Measurements from ENCODE around the gene ELAVL2.

Gene ELAVL2

DNA sequence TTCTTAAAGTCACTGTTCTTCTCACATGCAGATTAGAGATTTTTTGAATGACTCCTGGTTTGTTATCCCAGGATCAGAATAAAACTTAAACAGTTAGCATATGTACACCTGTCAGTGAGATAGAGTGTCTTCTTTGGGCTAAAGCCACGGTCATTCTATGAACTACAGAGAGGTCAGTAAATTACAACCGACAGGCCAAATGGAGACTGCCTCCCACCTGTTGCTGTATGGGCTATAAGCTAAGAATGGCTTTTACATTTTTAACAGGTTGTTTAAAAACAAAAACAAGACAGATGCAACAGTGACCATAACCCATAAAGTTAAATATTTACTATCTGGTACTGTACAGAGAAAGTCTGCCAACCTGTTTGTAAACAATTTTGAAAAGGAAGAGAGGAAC lies 125.7 kb downstream of the ELAVL2 start:
- no peaks in the 10 kb centered on the region for H3K36me3 ChIP-seq (ENCODE audit: control insufficient read depth in 1 of 2, insufficient read depth in 2 of 2, low read length in 2 of 2)
- H3K27ac ChIP-seq (ENCODE audit: low read length): no peak overlapping the region
- H3K4me1 ChIP-seq (ENCODE audit: control insufficient read depth in 1 of 2, insufficient read depth in 2 of 2, low read length in 2 of 2): no peaks in the 10 kb centered on the region
- no peak overlapping the region for H3K4me3 ChIP-seq (ENCODE audit: low read depth in 1 of 2, low read length in 2 of 2)
- no peaks in the 10 kb centered on the region for H3K9me3 ChIP-seq (ENCODE audit: control insufficient read depth in 1 of 2, low read length in 2 of 2)
- H3K27me3 ChIP-seq (ENCODE audit: low read depth, low read length): no peaks in the 10 kb centered on the region

DNA sequence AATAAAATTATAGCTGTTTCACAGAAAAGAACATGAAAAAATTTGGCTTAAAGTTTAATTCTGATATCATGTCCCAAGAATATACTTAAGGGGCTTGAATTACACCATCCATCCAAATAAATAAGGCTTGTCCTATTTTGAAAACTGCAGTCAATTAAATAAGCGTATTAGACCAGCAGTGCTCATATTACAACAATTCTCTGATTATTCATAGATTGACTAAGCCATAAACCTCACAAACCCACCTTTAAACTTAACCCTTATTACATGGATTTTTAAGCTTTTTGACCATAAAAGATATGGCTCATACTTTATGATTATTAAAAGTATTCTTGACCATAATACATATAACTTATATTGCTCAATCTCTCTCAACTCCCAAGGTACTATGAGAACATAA lies 127.9 kb downstream of the ELAVL2 start:
- Histone ChIP-seq H3K4me1 (ENCODE audit: control insufficient read depth in 1 of 2, insufficient read depth in 2 of 2, low read length in 2 of 2) (no peaks in the 10 kb centered on the region), H3K4me3 (ENCODE audit: low read depth in 1 of 2, low read length in 2 of 2) (no peak overlapping the region), H3K9me3 (ENCODE audit: control insufficient read depth in 1 of 2, low read length in 2 of 2) (no peaks in the 10 kb centered on the region), H3K27ac (ENCODE audit: low read length) (no peak overlapping the region), H3K36me3 (ENCODE audit: control insufficient read depth in 1 of 2, insufficient read depth in 2 of 2, low read length in 2 of 2) (no peaks in the 10 kb centered on the region), H3K27me3 (ENCODE audit: low read depth, low read length) (no peaks in the 10 kb centered on the region)

DNA sequence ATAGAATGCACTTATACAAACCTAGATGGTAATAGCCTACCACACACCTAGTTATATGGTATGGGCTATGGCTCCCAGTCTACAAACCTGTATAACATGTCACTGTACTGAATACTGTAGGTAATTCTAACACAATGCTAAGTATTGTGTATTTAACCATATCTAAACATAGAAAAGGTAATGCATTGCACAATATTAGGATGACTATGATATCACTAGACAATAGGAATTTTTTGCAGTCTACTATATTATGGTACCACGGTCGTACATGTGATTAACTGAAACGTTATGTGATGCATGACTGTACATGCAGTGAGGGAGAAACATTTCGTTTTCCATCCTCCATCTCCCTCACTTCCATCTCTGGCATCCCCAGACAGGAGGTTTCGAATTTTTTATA lies 130.5 kb downstream of the ELAVL2 start:
- Histone ChIP-seq H3K36me3 (ENCODE audit: control insufficient read depth in 1 of 2, insufficient read depth in 2 of 2, low read length in 2 of 2) (no peaks in the 10 kb centered on the region), H3K4me3 (ENCODE audit: low read depth in 1 of 2, low read length in 2 of 2) (no peak overlapping the region), H3K9me3 (ENCODE audit: control insufficient read depth in 1 of 2, low read length in 2 of 2) (no peaks in the 10 kb centered on the region), H3K27me3 (ENCODE audit: low read depth, low read length) (no peaks in the 10 kb centered on the region), H3K27ac (ENCODE audit: low read length) (no peak overlapping the region), H3K4me1 (ENCODE audit: control insufficient read depth in 1 of 2, insufficient read depth in 2 of 2, low read length in 2 of 2) (no peaks in the 10 kb centered on the region)

DNA sequence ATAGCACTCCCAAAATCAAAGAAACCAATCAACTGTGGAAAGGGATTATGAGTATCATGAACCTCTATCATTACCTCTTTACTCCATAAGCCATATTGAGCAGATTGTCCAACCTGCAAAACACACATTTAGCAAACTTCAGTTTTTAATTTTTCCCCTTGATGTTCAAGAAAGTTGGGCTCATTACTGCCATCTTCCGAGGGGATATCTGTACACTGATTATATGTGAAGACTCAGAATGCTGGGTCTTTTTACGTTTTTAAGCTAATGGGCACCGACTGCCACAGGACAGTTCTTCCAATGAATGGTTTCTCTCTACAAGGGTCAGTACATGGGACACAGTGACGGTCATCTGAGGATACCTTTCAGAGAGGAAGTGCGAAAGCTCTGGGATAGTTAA lies 132.7 kb downstream of the ELAVL2 start:
- Histone ChIP-seq H3K9me3 (ENCODE audit: control insufficient read depth in 1 of 2, low read length in 2 of 2) (no peaks in the 10 kb centered on the region), H3K27ac (ENCODE audit: low read length) (no peak overlapping the region), H3K27me3 (ENCODE audit: low read depth, low read length) (no peaks in the 10 kb centered on the region), H3K4me3 (ENCODE audit: low read depth in 1 of 2, low read length in 2 of 2) (no peak overlapping the region), H3K4me1 (ENCODE audit: control insufficient read depth in 1 of 2, insufficient read depth in 2 of 2, low read length in 2 of 2) (no peaks in the 10 kb centered on the region), H3K36me3 (ENCODE audit: control insufficient read depth in 1 of 2, insufficient read depth in 2 of 2, low read length in 2 of 2) (no peaks in the 10 kb centered on the region)

DNA sequence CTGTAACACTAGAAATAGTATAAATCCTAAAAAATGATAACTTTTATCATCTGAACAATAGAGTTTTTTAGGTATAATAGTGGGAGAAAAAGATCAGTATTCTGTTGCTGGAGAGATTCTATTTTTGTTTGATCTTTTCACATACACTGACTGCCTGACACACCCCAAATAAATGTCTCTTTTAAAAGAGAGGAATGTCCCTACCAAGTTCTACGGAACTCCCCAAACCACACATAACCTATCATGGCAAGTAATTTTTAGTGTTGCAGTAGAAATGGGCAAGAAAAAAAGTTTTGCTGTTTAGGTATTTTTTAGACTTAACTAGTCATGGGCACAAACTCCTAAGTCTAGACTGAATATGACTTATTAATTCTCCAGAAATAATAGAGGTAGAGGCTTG lies 139.1 kb downstream of the ELAVL2 start:
- no peak overlapping the region for H3K27ac ChIP-seq (ENCODE audit: low read length)
- H3K4me1 ChIP-seq (ENCODE audit: control insufficient read depth in 1 of 2, insufficient read depth in 2 of 2, low read length in 2 of 2): no peaks in the 10 kb centered on the region
- no peak overlapping the region for H3K4me3 ChIP-seq (ENCODE audit: low read depth in 1 of 2, low read length in 2 of 2)
- H3K36me3 ChIP-seq (ENCODE audit: control insufficient read depth in 1 of 2, insufficient read depth in 2 of 2, low read length in 2 of 2): no peaks in the 10 kb centered on the region
- no peaks in the 10 kb centered on the region for H3K9me3 ChIP-seq (ENCODE audit: control insufficient read depth in 1 of 2, low read length in 2 of 2)
- no peaks in the 10 kb centered on the region for H3K27me3 ChIP-seq (ENCODE audit: low read depth, low read length)

DNA sequence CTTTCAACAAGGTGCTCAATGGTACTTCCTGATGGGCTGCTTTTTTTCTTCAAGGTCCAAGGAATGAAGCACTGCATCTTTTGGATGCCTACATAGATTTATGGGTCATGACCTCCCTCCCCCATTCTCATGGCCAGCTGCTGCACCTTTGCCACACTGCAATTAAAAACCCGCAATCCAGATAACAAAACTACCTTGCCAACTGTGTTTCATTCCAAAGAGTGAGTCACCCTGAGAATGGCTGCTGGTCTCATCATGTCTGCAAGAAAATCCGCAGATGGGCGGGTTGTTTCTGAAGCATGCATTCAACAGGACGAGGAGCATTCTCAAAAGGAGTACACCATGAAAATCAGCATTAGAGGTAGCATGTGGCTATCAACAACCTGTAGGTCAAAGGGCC lies 139.8 kb downstream of the ELAVL2 start:
- Histone ChIP-seq H3K27ac (ENCODE audit: low read length) (no peak overlapping the region), H3K27me3 (ENCODE audit: low read depth, low read length) (no peaks in the 10 kb centered on the region), H3K4me3 (ENCODE audit: low read depth in 1 of 2, low read length in 2 of 2) (no peak overlapping the region), H3K9me3 (ENCODE audit: control insufficient read depth in 1 of 2, low read length in 2 of 2) (no peaks in the 10 kb centered on the region), H3K36me3 (ENCODE audit: control insufficient read depth in 1 of 2, insufficient read depth in 2 of 2, low read length in 2 of 2) (no peaks in the 10 kb centered on the region), H3K4me1 (ENCODE audit: control insufficient read depth in 1 of 2, insufficient read depth in 2 of 2, low read length in 2 of 2) (no peaks in the 10 kb centered on the region)

DNA sequence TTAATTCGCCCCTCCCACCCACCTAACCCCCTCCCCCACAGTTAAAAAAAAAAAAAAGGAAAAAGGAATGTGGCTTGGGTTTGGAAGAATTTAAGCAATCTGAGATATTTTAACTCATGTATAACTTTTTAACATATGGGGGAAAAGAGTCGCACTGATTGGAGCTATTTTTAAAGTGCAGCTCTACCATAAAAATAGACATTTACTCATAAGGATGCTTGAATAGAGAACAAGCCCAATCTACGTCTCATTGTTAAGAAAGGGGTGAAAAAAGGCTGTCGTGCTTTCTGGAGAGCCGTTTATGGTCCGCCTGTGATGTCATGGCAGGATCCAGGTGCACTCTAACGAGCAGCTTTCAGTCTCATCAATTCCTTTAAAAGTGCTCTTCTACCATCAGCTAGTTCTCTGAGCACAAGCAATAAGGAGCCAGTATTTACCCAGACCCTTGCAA lies 142.4 kb downstream of the ELAVL2 start:
- H3K36me3 ChIP-seq (ENCODE audit: control insufficient read depth in 1 of 2, insufficient read depth in 2 of 2, low read length in 2 of 2): no peaks in the 10 kb centered on the region
- no peak overlapping the region for H3K27ac ChIP-seq (ENCODE audit: low read length)
- H3K27me3 ChIP-seq (ENCODE audit: low read depth, low read length): no peaks in the 10 kb centered on the region
- H3K4me3 ChIP-seq (ENCODE audit: low read depth in 1 of 2, low read length in 2 of 2): no peak overlapping the region
- no peaks in the 10 kb centered on the region for H3K9me3 ChIP-seq (ENCODE audit: control insufficient read depth in 1 of 2, low read length in 2 of 2)
- no peaks in the 10 kb centered on the region for H3K4me1 ChIP-seq (ENCODE audit: control insufficient read depth in 1 of 2, insufficient read depth in 2 of 2, low read length in 2 of 2)

DNA sequence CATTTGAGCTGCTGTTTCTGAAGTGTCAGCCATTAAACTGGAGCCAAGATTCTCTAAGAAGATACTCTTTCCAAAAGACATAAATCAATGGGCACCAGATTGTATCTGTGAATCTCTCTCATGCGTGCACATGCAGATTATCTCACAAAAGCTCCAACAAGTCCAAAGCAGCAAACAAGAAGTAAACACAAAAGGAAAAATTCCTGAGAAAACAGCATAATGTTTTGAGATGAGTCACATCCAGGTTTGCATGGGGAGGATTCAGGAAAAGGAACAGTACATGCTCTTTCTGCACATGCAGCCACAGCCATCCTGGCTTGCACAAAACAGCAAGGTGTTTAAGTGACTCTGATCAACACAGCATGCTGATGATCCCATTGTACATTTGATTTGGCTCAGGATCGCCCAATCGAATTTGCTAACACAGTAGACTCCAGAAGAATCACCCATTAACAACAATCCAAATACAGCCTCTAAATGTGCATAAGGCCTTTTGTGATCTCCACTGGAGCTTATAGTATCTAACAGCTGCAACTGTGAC lies 143.1 kb downstream of the ELAVL2 start:
- Histone ChIP-seq H3K4me3 (ENCODE audit: low read depth in 1 of 2, low read length in 2 of 2) (no peak overlapping the region), H3K36me3 (ENCODE audit: control insufficient read depth in 1 of 2, insufficient read depth in 2 of 2, low read length in 2 of 2) (no peaks in the 10 kb centered on the region), H3K4me1 (ENCODE audit: control insufficient read depth in 1 of 2, insufficient read depth in 2 of 2, low read length in 2 of 2) (no peaks in the 10 kb centered on the region), H3K9me3 (ENCODE audit: control insufficient read depth in 1 of 2, low read length in 2 of 2) (no peaks in the 10 kb centered on the region), H3K27me3 (ENCODE audit: low read depth, low read length) (no peaks in the 10 kb centered on the region), H3K27ac (ENCODE audit: low read length) (no peak overlapping the region)

DNA sequence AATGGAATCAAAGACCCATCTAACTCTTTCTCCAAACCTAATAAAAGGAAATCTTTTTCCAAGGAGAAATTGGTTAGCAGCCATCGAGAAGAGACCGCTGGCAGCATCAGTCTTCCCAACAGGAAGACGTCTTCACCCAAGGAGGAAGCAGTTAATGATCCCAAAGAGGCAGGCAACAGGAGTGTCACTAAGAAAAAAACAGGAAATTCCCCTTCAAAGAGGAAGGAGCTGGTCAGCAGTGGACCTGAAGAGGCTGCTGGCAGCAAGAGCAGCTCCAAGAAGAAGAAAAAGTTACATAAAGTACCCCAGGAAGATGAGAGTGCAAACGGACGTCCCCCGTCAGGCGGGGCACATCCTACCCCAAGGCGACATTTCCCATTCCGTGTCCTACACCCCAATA lies 143.7 kb downstream of the ELAVL2 start:
- no peak overlapping the region for H3K27ac ChIP-seq (ENCODE audit: low read length)
- no peaks in the 10 kb centered on the region for H3K36me3 ChIP-seq (ENCODE audit: control insufficient read depth in 1 of 2, insufficient read depth in 2 of 2, low read length in 2 of 2)
- H3K9me3 ChIP-seq (ENCODE audit: control insufficient read depth in 1 of 2, low read length in 2 of 2): no peaks in the 10 kb centered on the region
- H3K27me3 ChIP-seq (ENCODE audit: low read depth, low read length): no peaks in the 10 kb centered on the region
- no peaks in the 10 kb centered on the region for H3K4me1 ChIP-seq (ENCODE audit: control insufficient read depth in 1 of 2, insufficient read depth in 2 of 2, low read length in 2 of 2)
- H3K4me3 ChIP-seq (ENCODE audit: low read depth in 1 of 2, low read length in 2 of 2): no peak overlapping the region

DNA sequence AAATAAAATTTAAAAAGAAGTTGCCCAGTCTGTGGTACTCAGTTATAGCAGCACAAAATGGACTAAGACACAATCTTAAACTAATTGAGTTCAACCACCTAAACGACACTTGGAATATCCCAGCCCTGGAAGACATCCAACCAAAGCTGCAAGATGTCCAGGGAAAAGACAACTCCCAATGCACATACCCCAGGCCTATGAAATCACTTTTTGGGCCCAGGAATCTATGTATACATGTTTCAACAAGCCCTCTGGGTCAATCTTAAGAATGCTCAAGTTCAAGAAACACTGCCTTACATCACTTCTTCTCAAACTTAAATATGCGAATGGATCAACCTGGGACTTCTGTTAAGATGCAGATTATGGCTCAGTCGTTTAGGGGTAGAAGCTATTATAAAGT lies 148.6 kb downstream of the ELAVL2 start:
- no peaks in the 10 kb centered on the region for H3K4me1 ChIP-seq (ENCODE audit: control insufficient read depth in 1 of 2, insufficient read depth in 2 of 2, low read length in 2 of 2)
- H3K27me3 ChIP-seq (ENCODE audit: low read depth, low read length): no peaks in the 10 kb centered on the region
- no peak overlapping the region for H3K4me3 ChIP-seq (ENCODE audit: low read depth in 1 of 2, low read length in 2 of 2)
- H3K36me3 ChIP-seq (ENCODE audit: control insufficient read depth in 1 of 2, insufficient read depth in 2 of 2, low read length in 2 of 2): no peaks in the 10 kb centered on the region
- H3K9me3 ChIP-seq (ENCODE audit: control insufficient read depth in 1 of 2, low read length in 2 of 2): no peaks in the 10 kb centered on the region
- no peak overlapping the region for H3K27ac ChIP-seq (ENCODE audit: low read length)

DNA sequence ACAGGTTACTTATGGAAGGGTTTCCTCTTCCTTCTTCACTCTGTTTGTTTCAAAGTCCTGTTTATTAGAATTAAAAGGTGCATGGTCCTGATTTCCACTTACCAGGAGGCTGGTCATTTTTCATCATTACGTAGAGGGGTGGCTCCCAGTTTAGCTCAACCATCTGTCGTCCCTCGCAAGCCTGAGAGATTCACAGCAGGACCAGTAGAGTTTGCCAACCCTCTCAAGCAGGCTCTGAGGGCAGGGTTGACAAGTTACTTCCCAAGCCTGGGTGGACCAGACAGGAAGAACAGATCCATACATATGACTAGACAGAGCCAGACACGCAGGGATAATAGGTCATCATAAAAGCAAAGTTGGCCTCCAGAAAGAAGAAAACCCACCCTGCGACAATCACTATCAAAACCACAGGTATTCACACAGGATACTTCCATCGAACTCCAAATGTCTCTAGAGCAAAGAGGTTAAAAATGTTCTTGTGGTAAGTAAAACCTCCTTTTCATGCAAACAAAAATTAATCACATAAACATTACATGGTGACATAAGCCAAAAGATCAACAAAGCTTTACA lies 151.9 kb downstream of the ELAVL2 start:
- no peaks in the 10 kb centered on the region for H3K4me1 ChIP-seq (ENCODE audit: control insufficient read depth in 1 of 2, insufficient read depth in 2 of 2, low read length in 2 of 2)

DNA sequence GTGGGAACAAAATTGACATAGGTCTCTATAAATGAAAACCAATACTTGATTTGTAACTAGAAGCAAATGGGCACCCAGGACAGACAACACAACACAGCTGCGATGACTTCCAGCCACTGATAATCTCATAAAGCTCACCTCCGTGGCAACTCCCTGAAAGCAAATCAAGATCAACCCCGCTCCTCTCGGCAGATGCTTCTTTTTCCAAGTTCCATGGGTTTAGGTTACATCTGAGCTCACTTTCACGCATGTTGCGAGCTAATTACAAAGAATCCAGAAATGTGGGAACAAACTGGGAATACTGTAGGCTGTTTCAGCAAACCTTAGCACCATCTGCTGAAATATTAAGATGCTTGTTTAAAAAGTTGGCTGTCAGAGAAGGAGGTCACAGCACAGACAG lies 153.9 kb downstream of the ELAVL2 start:
- Histone ChIP-seq H3K27ac (ENCODE audit: low read length) (no peak overlapping the region), H3K9me3 (ENCODE audit: control insufficient read depth in 1 of 2, low read length in 2 of 2) (no peaks in the 10 kb centered on the region), H3K4me1 (ENCODE audit: control insufficient read depth in 1 of 2, insufficient read depth in 2 of 2, low read length in 2 of 2) (no peaks in the 10 kb centered on the region), H3K4me3 (ENCODE audit: low read depth in 1 of 2, low read length in 2 of 2) (no peak overlapping the region), H3K27me3 (ENCODE audit: low read depth, low read length) (no peaks in the 10 kb centered on the region), H3K36me3 (ENCODE audit: control insufficient read depth in 1 of 2, insufficient read depth in 2 of 2, low read length in 2 of 2) (no peaks in the 10 kb centered on the region)

More for the DNA sequence above, 151.9 kb downstream of the ELAVL2 start:
- Histone ChIP-seq H3K36me3 (ENCODE audit: control insufficient read depth in 1 of 2, insufficient read depth in 2 of 2, low read length in 2 of 2) (no peaks in the 10 kb centered on the region), H3K27me3 (ENCODE audit: low read depth, low read length) (no peaks in the 10 kb centered on the region), H3K9me3 (ENCODE audit: control insufficient read depth in 1 of 2, low read length in 2 of 2) (no peaks in the 10 kb centered on the region), H3K27ac (ENCODE audit: low read length) (no peak overlapping the region), H3K4me3 (ENCODE audit: low read depth in 1 of 2, low read length in 2 of 2) (no peak overlapping the region)

Measured in muscle layer of duodenum (tissue), 2 donors.